Aorta (tissue), 5 donors: Measurements from ENCODE around the gene EGFL6. TPM values are rescaled to one million over a fixed set of nuclear protein-coding genes. Genes with fewer than 3 reads are reported as not detected.
"Not testable (repeated sequence)": the region's sequence is repeated elsewhere in the genome, so short reads cannot be mapped to it uniquely, and the experiment has no call there.

Experiments used
- ATAC-seq: fragments of 200-7000 bp; cut with Tn5 transposase; one replicate; pipeline ENCODE4 v1.9.1; 2022; ENCODE audit warnings: moderate library complexity; ENCODE audit not compliant: low FRiP score
- DNase-seq, 2 donors: peaks; one replicate each; pipeline ENCODE4 v3.0.0-alpha.2; 2020
- H3K27ac ChIP-seq, 2 donors: one replicate each; pipeline ENCODE4 v1.5.1; 2013; ENCODE audit warnings: low read length in 2 of 2, mild to moderate bottlenecking in 2 of 2, moderate library complexity in 2 of 2, control low read depth in 1 of 2, inconsistent platforms in 1 of 2, low read depth in 1 of 2
- H3K27me3 ChIP-seq, 2 donors: one replicate each; pipeline ENCODE4 v1.6.1; 2013; ENCODE audit warnings: control low read depth in 1 of 2, low read length in 1 of 2, mild to moderate bottlenecking in 1 of 2, moderate library complexity in 1 of 2; ENCODE audit not compliant: insufficient read depth in 2 of 2, control insufficient read depth in 1 of 2
- H3K36me3 ChIP-seq, 2 donors: one replicate each; pipeline ENCODE4 v1.6.1; 2013; ENCODE audit warnings: control low read depth in 1 of 2, low read length in 1 of 2, mild to moderate bottlenecking in 1 of 2; ENCODE audit not compliant: insufficient read depth in 2 of 2, control insufficient read depth in 1 of 2
- H3K4me1 ChIP-seq, 2 donors: one replicate each; pipeline ENCODE4 v1.6.1; 2013; ENCODE audit warnings: low read length in 2 of 2, control low read depth in 1 of 2, mild to moderate bottlenecking in 1 of 2, moderate library complexity in 1 of 2; ENCODE audit not compliant: insufficient read depth in 2 of 2, control insufficient read depth in 1 of 2
- H3K4me3 ChIP-seq, 2 donors: one replicate each; pipeline ENCODE4 v1.5.1; 2013; ENCODE audit warnings: low read length in 2 of 2, control low read depth in 1 of 2, mild to moderate bottlenecking in 1 of 2
- H3K9me3 ChIP-seq: one replicate; pipeline ENCODE4 v1.6.1; 2013; ENCODE audit warnings: mild to moderate bottlenecking, low read length; ENCODE audit not compliant: control insufficient read depth
- WGBS, 2 donors: extraction: QIAGEN DNeasy Blood & Tissue Kit; methylation state at CpG; one replicate each; pipeline ENCODE4 v1.1.7; 2013; 5-methylcytosine and 5-hydroxymethylcytosine counted together
- intact Hi-C, 2 donors: fragments of 100-400 bp; cut with DNase I; formaldehyde crosslinking; loops; one replicate each; pipeline versions ENCODE4 v1.14.2 to v1.15.0; 2022
- polyA plus RNA-seq, 2 donors: library from polyadenylated mRNA; stranded (reverse); fragments of 200-250 nt; gene quantifications; one replicate each; pipeline ENCODE4 v1.2.3, GENCODE V29; 2013
- total RNA-seq, 2 donors: library from RNA; stranded (reverse); fragmentation: NEBNext Ultra II Directional; extraction: Animal tissue kit (Norgen Biotek cat#: 25700); gene quantifications; one replicate each; pipeline ENCODE4 v1.2.1, GENCODE V29; 2021
- donor health status: healthy with polysubstance abuse.
- donor health status: Bipolar disorder and iron deficiency.
- donor health status: DM: no; HTN: no; CAD: no.
- donor health status: DM: no; HTN: no; CAD: no.
- donor health status: DM: yes; HTN: yes; CAD: no.

EGFL6 gene
- total and polyA plus RNA-seq, 4 donors = 0.23 to 0.60 TPM; not detected in 2

- Histone ChIP-seq H3K4me3 (no peak overlapping the region), H3K4me1 (no peaks in the 10 kb centered on the region), H3K27ac (no peak overlapping the region), H3K9me3 (no peaks in the 10 kb centered on the region), H3K36me3 (no peaks in the 10 kb centered on the region), H3K27me3 (no peaks in the 10 kb centered on the region)
- WGBS, 2 donors = 42 to 55% methylated on average over 3 of the region's 3 CpGs
- intact Hi-C loops = no loop called here
- no peak for ATAC-seq
- no peak for DNase-seq
These were observed 69.4 kb downstream of the EGFL6 start for GRCh38 chrX:13638826-13639225.

DNA sequence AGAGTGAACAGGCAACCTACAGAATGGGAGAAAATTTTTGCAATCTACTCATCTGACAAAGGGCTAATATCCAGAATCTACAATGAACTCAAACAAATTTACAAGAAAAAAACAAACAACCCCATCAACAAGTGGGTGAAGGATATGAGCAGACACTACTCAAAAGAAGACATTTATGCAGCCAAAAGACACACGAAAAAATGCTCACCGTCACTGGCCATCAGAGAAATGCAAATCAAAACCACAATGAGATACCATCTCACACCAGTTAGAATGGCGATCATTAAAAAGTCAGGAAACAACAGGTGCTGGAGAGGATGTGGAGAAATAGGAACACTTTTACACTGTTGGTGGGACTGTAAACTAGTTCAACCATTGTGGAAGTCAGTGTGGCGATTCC lies 72.3 kb downstream of the EGFL6 start:
- WGBS, 2 donors = 86 to 89% methylated on average over 2 of the region's 4 CpGs
- H3K4me3 ChIP-seq, ATAC-seq, DNase-seq, intact Hi-C loops, H3K27me3 ChIP-seq, H3K36me3 ChIP-seq, H3K4me1 ChIP-seq, H3K27ac ChIP-seq, H3K9me3 ChIP-seq: not testable (repeated sequence)

- DNase-seq (no peak), ATAC-seq (no peak)
- peaks cover 0 to 2% of the 10 kb centered on the region in 2 donors for H3K4me1 ChIP-seq
- no peaks in the 10 kb centered on the region for H3K9me3 ChIP-seq
- H3K36me3 ChIP-seq = no peaks in the 10 kb centered on the region
- intact Hi-C loops = loop anchor here (1.0 to 5.0 kb wide), 3 partner anchors 139 to 698 kb away; no protein-coding TSS in a partner anchor
- H3K27me3 ChIP-seq = no peaks in the 10 kb centered on the region
- WGBS, 2 donors = 45 to 58% methylated on average over 9 of the region's 9 CpGs
- H3K27ac ChIP-seq = no peak overlapping the region
- no peak overlapping the region for H3K4me3 ChIP-seq
These were observed 76.2 kb downstream of the EGFL6 start for GRCh38 chrX:13645464-13646153.

DNA sequence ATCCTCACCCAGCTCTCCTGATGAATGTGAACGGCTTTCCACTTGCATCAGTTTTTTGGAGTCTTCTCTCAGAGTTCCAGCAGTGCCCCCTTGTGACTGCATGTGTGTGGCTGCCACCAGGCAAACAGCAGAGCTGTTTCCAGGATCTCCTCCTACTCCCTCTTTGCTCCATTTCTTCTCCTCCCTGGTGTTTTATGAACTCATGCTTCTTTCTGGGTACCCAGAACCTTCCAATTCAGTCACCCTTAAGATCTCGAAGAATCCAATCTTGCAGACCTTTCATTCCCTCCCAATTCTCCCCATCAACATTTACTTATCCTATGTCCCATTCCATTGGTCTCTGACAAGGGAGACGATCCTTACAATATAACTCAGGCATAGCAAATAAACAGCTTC lies 76.8 kb downstream of the EGFL6 start:
- no peaks in the 10 kb centered on the region for H3K9me3 ChIP-seq
- DNase-seq (peak; percentile 71 to 85), ATAC-seq (peak; percentile 77)
- H3K27me3 ChIP-seq = no peaks in the 10 kb centered on the region
- 27 to 34% methylated on average over 3 of the region's 3 CpGs for WGBS, 2 donors
- no peak overlapping the region for H3K4me3 ChIP-seq
- no peaks in the 10 kb centered on the region for H3K36me3 ChIP-seq
- no peak overlapping the region for H3K27ac ChIP-seq
- intact Hi-C loops = loop anchor here (1.0 to 5.0 kb wide), 3 partner anchors 139 to 699 kb away; no protein-coding TSS in a partner anchor
- H3K4me1 ChIP-seq = peaks cover 0 to 2% of the 10 kb centered on the region in 2 donors

DNA sequence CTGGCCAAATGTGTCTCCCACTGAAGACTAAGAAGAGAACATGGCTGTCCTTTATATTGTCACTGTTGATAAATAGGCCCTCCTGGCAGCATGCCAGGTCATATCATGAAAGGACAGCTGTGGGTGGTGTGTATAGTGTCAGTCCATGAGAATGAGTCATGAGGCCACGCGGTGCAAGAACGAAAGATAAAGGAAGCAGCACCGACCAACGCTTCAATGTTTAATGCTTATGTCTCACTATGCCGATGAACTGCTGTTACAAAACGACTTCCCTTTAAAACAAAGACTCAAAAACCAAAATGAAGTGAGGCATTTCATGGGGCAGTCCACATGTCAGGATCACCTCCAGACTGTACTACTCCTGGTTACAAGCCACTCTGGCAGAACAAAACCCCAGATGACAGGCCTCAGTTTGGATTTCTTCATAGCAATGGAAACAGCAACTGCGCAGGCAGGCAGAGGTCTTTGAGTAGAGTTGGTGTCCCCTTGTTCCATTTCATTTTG lies 78.4 kb downstream of the EGFL6 start:
- DNase-seq (peak in 1 of 2 donors; percentile 76), ATAC-seq (peak; percentile 51)
- Histone ChIP-seq H3K27me3 (no peaks in the 10 kb centered on the region), H3K4me3 (no peak overlapping the region), H3K4me1 (peaks cover 0 to 2% of the 10 kb centered on the region in 2 donors), H3K9me3 (no peaks in the 10 kb centered on the region), H3K27ac (no peak overlapping the region), H3K36me3 (no peaks in the 10 kb centered on the region)
- whole genome bisulfite sequencing, 2 donors = 22 to 41% methylated on average over 8 of the region's 8 CpGs
- intact Hi-C loops = loop anchor here in 1 of 2 donors (2.0 to 5.0 kb wide), 2 partner anchors 141 to 700 kb away; no protein-coding TSS in a partner anchor

- intact Hi-C loops = loop anchor here in 1 of 2 donors (5.0 kb wide), 1 partner anchor 701 kb away; no protein-coding TSS in a partner anchor
- not testable (repeated sequence) for H3K27ac ChIP-seq
These were observed 78.9 kb downstream of the EGFL6 start for GRCh38 chrX:13648336-13648735.

GRCh38 chrX:13649838-13650237 lies 80.4 kb downstream of the EGFL6 start:
- ATAC-seq (no peak), DNase-seq (no peak)
- no peaks in the 10 kb centered on the region for H3K9me3 ChIP-seq
- 10 to 36% methylated on average over 5 of the region's 5 CpGs for WGBS, 2 donors
- no peaks in the 10 kb centered on the region for H3K27me3 ChIP-seq
- peak overlapping the region in 1 of 2 donors; percentile 68 for H3K27ac ChIP-seq
- H3K4me1 ChIP-seq = peaks cover 0 to 2% of the 10 kb centered on the region in 2 donors
- no peaks in the 10 kb centered on the region for H3K36me3 ChIP-seq
- H3K4me3 ChIP-seq = no peak overlapping the region
- intact Hi-C loops = loop anchor here in 1 of 2 donors (5.0 kb wide), 2 partner anchors 37 to 703 kb away; partner anchors contain the start of gene RAB9A

More at GRCh38 chrX:13648336-13648735, 78.9 kb downstream of the EGFL6 start:
- H3K36me3 ChIP-seq, H3K27me3 ChIP-seq, H3K4me1 ChIP-seq, ATAC-seq, DNase-seq, H3K9me3 ChIP-seq, H3K4me3 ChIP-seq: not testable (repeated sequence)
- WGBS, 2 donors = 95% methylated on average over 2 of the region's 2 CpGs

DNA sequence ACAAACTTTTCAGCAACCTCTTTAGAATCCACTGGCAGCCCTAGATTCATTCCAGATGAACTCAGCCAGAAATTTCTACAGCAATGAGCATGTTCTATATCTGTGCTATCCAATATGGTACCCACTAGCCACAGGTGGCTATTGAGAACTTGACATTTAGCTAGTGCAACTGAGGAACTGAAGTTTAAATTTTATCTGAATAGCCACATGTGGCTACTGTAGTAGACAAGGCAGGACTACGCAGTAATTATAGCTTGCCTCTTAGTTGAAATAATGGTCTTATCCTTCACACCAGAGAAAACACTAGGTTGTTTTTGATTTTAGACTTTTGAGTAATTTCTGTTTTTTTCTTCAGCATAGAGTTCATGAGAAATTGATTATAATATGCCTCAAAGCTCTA lies 80.9 kb downstream of the EGFL6 start:
- Histone ChIP-seq H3K4me3 (no peak overlapping the region), H3K27ac (peak overlapping the region in 1 of 2 donors; percentile 16), H3K27me3 (no peaks in the 10 kb centered on the region), H3K4me1 (peaks cover 0 to 2% of the 10 kb centered on the region in 2 donors), H3K9me3 (no peaks in the 10 kb centered on the region), H3K36me3 (no peaks in the 10 kb centered on the region)
- DNase-seq = no peak
- ATAC-seq = no peak
- intact Hi-C loops = loop anchor here in 1 of 2 donors (5.0 kb wide), 1 partner anchor 37 kb away; the partner anchor contains the start of gene RAB9A
- WGBS, 2 donors = 97 to 98% methylated on average over 1 of the region's 1 CpG
